HFF-Myc (cell line): ENCODE results near the gene TXNL4B.
"Not testable (repeated sequence)": the region's sequence is repeated elsewhere in the genome, so short reads cannot be mapped to it uniquely, and the experiment has no call there.

Source experiments
- DNase-seq: peaks from one replicate; pipeline ENCODE4 v3.0.0-alpha.2; 2011; ENCODE audit warnings: low read depth; ENCODE audit errors: extremely low read depth
- H3K4me3 ChIP-seq: replicated peaks from 2 replicates; pipeline ENCODE4 v1.5.1; 2011; ENCODE audit warnings: low read depth, mild to moderate bottlenecking, control low read depth, low read length
- TF ChIP-seq, protein P1 (sequence below): IDR thresholded peaks from 2 replicates; pipeline ENCODE4 v1.5.1; 2012; ENCODE audit warnings: mild to moderate bottlenecking, low read depth, low read length, control low read depth; ENCODE audit errors: missing control alignments

TXNL4B gene

DNA sequence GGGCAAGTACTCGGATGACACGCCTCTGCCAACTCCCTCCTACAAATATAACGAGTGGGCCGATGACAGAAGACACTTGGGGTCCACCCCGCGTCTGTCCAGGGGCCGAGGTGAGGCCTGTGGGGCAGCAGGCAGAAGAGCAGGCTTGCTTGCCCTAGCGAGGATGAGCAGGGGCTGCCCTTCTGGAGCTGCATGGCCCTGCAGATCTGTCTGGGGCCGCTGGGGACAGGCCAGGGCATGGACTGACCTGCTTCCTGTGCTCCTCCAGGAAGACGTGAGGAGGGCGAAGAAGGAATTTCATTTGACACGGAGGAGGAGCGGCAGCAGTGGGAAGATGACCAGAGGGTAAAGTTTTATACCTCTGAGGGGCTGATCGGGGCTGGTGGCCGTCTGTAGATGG is 5.5 kb upstream of the TXNL4B start:
- DNase-seq = no peak
- H3K4me3 ChIP-seq = no peak overlapping the region
- TF ChIP-seq, protein P1, sequence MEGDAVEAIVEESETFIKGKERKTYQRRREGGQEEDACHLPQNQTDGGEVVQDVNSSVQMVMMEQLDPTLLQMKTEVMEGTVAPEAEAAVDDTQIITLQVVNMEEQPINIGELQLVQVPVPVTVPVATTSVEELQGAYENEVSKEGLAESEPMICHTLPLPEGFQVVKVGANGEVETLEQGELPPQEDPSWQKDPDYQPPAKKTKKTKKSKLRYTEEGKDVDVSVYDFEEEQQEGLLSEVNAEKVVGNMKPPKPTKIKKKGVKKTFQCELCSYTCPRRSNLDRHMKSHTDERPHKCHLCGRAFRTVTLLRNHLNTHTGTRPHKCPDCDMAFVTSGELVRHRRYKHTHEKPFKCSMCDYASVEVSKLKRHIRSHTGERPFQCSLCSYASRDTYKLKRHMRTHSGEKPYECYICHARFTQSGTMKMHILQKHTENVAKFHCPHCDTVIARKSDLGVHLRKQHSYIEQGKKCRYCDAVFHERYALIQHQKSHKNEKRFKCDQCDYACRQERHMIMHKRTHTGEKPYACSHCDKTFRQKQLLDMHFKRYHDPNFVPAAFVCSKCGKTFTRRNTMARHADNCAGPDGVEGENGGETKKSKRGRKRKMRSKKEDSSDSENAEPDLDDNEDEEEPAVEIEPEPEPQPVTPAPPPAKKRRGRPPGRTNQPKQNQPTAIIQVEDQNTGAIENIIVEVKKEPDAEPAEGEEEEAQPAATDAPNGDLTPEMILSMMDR = no peak

DNA sequence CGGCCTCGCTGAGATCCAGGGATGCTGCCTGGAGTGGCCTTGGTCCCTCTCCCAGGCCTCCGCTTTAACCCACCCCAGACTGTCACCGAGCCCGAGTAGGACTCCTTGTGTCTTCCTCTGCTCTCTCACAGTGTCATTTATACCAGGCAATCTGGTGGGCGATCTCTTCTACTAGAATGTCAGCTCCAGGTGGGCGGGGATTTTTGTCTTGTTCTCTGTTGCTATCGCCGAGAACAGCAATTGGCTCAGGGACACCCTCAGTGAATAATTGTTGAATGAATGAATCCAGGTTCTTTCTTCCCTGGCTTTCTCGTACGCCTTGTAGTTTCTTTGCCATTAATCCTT is 818 bp upstream of the TXNL4B start:
- DNase-seq = no peak
- TF ChIP-seq, protein P1 = no peak
- H3K4me3 ChIP-seq = peak overlapping the region; percentile 77

DNA sequence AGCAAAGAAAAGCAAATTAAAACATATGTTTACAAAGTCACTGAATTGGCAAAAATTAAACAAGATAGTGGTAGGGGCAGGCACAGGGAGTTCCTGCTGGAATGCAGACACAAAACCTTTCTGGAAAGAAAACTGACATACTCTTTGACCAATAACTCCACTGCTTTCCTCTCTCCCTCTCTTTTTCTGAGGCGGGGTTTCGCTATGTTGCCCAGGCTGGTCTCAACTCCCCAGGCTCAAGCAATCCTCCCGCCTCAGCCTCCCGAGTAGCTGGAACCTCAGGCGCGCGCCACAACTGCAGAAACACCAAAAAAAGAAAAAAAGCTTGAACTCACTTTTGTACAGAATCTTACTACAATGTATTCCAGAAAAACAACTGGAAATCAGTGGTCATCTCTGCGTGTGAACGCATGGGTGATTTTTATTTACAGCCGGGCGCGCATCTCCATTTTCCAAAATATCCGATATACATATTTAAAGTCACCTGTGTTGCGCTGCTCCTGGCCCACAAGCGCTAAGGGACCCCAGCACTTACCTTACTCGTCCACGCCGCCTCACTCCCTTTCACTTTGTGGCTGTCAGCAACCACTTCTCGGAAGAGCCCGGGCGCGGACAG is 480 bp downstream of the TXNL4B start:
- DNase-seq = peak; percentile 42
- H3K4me3 ChIP-seq = peak overlapping the region; percentile 77
- TF ChIP-seq, protein P1 = no peak

DNA sequence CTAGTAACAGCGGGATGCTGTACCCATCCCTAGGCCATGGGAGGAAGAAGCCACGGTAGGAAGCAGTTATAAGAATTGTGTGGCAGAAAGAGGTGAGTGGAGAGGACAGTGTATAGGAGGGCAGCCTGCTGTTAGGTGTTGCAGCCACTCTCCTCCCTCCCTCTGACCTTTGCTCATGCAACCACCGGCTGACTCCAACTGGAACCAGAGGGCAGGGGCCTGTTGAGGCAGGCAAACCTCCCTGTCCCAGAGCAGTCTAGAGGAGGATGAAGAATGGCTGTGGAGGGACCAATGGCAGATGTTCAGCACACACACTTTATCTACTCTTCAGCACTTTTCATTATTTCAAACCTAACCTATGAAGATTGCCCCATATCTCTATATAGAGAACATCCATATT is 2.2 kb downstream of the TXNL4B start:
- no peak for DNase-seq
- TF ChIP-seq, protein P1 = no peak
- H3K4me3 ChIP-seq = no peak overlapping the region

DNA sequence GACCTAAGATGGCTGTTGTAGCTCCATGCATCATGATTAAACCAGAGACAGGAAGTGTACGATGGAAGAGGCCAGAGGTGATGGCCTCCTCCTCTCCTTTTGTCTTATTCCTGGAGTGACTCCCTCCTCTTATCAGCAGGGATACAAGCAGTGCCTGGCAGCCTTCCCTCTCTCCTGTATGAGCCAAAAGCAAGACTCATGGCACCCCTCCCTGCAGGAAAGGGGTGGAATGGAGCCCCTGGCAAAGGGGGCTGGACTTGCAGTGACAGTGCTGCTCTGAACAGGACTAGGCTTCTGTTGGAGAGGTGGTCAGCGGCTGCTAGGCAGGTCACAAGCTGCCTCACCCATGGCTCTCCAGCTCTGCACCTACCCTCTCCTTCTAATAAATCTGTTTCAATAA is 8.4 kb downstream of the TXNL4B start:
- TF ChIP-seq, protein P1 = no peak
- DNase-seq = no peak
- H3K4me3 ChIP-seq = no peak overlapping the region

DNA sequence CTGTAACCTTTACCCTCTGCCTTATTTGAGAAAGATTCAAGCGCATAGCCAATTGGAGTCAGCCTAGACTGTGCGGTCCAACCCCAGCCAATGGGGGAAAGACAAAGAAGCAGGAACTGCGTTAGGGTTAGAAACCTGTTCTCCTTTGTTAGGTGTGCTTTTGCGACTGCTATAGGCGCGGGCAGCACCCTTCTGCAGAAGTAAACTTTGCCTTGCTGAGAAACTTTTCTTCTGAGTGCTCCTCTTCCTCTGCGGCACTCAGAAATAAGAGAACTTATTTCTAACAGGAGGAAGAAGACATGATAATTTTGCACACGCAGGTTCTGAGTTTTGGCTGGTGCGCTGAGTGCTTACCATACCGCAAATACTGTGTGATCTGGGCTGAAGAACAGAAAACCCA is 9.0 kb downstream of the TXNL4B start:
- no peak overlapping the region for H3K4me3 ChIP-seq
- TF ChIP-seq, protein P1 = no peak
- no peak for DNase-seq

DNA sequence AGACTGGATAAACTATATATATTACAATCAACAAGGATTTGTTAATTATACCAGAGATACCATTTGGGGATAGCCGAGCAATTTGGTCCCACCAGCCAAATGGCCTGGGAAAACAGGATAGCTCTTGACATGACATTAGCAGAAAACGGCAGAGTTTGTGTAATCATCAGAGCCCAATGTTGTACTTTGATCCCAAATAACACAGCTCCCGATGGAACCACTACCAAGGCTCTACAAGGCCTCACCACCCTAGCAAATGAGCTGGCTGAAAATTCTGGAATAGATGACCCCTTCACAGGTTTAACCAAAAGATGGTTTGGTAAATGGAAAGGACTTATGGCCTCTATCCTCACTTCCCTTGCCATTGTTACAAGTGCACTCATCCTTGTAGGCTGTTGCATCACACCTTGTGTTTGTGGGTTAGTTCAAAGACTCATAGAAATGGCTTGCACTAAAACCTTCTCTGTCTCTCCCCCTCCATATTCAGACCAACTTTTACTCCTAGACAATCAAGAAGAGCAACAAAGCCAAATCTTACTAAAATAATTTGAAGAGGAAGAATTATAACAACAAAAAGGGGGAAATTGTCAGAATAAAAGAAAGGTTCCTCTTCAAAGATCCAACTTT is 9.5 kb downstream of the TXNL4B start:
- no peak for DNase-seq
- TF ChIP-seq, protein P1 = no peak
- H3K4me3 ChIP-seq = no peak overlapping the region

DNA sequence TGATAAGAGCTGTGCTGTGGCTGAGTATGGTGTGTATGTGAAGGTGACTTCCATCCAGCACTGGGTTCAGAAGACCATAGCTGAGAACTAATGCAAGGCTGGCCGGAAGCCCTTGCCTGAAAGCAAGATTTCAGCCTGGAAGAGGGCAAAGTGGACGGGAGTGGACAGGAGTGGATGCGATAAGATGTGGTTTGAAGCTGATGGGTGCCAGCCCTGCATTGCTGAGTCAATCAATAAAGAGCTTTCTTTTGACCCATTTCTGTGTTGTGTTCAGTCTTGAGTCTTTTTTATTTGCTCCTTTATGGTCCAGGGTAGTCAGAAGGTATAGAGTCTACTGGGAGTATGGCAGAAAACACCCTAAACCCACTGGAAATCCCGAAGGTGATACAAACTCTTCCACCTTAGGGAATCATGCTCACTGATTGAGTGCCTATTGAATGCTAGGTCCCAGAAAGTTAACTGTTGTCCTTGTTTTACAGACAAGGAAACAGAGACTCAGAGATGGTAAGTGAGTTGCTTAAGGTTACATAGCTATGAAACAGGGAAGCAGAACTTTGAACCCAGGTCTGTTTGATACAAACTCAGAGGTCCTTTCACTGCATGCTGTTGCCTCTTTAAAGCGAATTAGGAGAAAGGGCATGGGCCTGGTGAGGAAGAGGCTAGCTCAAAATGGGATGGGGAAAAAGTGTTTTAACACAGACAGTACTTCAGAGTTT is 16.3 kb downstream of the TXNL4B start:
- not testable (repeated sequence) for H3K4me3 ChIP-seq, DNase-seq

DNA sequence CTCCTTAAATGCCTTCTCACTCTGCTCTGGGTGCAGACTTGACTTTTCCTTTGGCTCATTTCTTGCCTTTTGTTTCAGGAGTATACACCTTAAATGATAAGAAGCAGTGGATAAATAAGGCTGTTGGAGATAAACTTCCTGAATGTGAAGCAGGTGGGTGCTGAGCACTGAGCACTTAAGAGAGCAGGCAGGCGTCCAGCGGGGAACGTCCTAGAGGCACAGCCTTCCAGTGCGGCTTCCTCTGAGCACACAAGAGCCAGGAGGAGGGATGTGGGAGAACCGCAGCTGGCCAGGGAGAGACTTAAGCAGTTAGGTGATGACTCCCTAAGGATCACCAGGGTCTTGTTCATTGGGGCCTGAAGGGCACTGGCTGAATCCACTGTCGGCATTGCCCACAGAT is 18.4 kb downstream of the TXNL4B start:
- DNase-seq, H3K4me3 ChIP-seq: not testable (repeated sequence)
